Right lobe of liver (tissue), 6 donors: Measurements from ENCODE around the gene KAT2B. TPM values are rescaled to one million over a fixed set of nuclear protein-coding genes. Genes with fewer than 3 reads are reported as not detected.

Source experiments
- ATAC-seq, 4 donors: fragments of 200-7000 bp; cut with Tn5 transposase; one replicate each; pipeline ENCODE4 v1.9.1; 2020; ENCODE audit warnings: mild to moderate bottlenecking in 4 of 4, moderate library complexity in 4 of 4
- DNase-seq, 3 donors: peaks; one replicate each; pipeline ENCODE4 v3.0.0-alpha.2; 2020
- H3K27ac ChIP-seq, 3 donors: fragments of 200-600 bp; one replicate each; pipeline ENCODE4 v1.8.0; 2022
- H3K27me3 ChIP-seq, 2 donors: fragments of 200-600 bp; one replicate each; pipeline ENCODE4 v1.8.0; 2022
- H3K36me3 ChIP-seq, 4 donors: fragments of 200-600 bp; sonication (generic) in 1 of 4; one replicate each; pipeline versions ENCODE4 v1.5.1 to v1.8.0; 2017 to 2022; ENCODE audit warnings: control low read depth in 1 of 4
- H3K4me1 ChIP-seq, 4 donors: fragments of 200-600 bp; sonication (generic) in 1 of 4; one replicate each; pipeline versions ENCODE4 v1.5.1 to v1.8.0; 2017 to 2022; ENCODE audit warnings: control low read depth in 1 of 4
- H3K4me3 ChIP-seq, 3 donors: fragments of 200-600 bp; one replicate each; pipeline ENCODE4 v1.8.0; 2022
- H3K9me3 ChIP-seq, 4 donors: fragments of 200-600 bp; sonication (generic) in 1 of 4; one replicate each; pipeline versions ENCODE4 v1.5.1 to v1.8.0; 2017 to 2022; ENCODE audit warnings: control low read depth in 1 of 4
- POLR2A ChIP-seq: fragments of 450-650 bp; IDR thresholded peaks from one replicate; pipeline ENCODE4 v1.6.1; 2017; ENCODE audit warnings: antibody characterized with exemption, mild to moderate bottlenecking
- WGBS: methylation state at CpG from one replicate; pipeline ENCODE4 v1.1.6; 2018; ENCODE audit warnings: low coverage, low lambda C conversion rate; ENCODE audit not compliant: insufficient coverage; ENCODE audit errors: missing lambda C conversion rate; 5-methylcytosine and 5-hydroxymethylcytosine counted together
- intact Hi-C, 2 donors: fragments of 100-400 bp; cut with DNase I; formaldehyde crosslinking; loops; one replicate each; pipeline versions ENCODE4 v1.11.2 to v1.14.1; 2022
- long read RNA-seq: library from polyadenylated mRNA; unstranded; transcript quantifications from one replicate; pipeline ENCODE4 v2.0.0, GENCODE V29; 2019
- total RNA-seq, 6 experiments: library from RNA; depleted of rRNA in 2 of 6; stranded (reverse); fragments of >200 nt in 2 of 6; fragmentation: NEBNext Ultra II Directional in 3 of 6; extraction: Animal tissue kit (Norgen Biotek cat#: 25700) in 3 of 6; gene quantifications; one replicate each; pipeline versions ENCODE4 v1.1.0 to v1.2.4, GENCODE V29; 2016 to 2023
- TF ChIP-seq, protein P1 (sequence below), 4 donors: fragments of 200-600 bp in 3 of 4; fragments of 450-650 bp in 1 of 4; IDR thresholded peaks; one replicate each; pipeline versions ENCODE4 v1.5.1 to v1.8.0; 2016 to 2022; ENCODE audit warnings: antibody characterized with exemption in 4 of 4, mild to moderate bottlenecking in 2 of 4
- donor health status: DM: no; HTN: yes; CAD: no.
- donor health status: DM: no; HTN: no; CAD: no.
- donor health status: DM: no; HTN: no; CAD: no.
- donor health status: DM: no; HTN: yes; CAD: no.
- donor health status: DM: no; HTN: yes; CAD: no.

The KAT2B gene
- 10 to 100 TPM; 25.6 to 35.7 (median 30.3) TPM for total RNA-seq
- long read RNA-seq, partial matches to known transcripts, result 1 of 1 reads
- long read RNA-seq, other reads (novel, unspliced or antisense), result 0 of 1 reads

DNA sequence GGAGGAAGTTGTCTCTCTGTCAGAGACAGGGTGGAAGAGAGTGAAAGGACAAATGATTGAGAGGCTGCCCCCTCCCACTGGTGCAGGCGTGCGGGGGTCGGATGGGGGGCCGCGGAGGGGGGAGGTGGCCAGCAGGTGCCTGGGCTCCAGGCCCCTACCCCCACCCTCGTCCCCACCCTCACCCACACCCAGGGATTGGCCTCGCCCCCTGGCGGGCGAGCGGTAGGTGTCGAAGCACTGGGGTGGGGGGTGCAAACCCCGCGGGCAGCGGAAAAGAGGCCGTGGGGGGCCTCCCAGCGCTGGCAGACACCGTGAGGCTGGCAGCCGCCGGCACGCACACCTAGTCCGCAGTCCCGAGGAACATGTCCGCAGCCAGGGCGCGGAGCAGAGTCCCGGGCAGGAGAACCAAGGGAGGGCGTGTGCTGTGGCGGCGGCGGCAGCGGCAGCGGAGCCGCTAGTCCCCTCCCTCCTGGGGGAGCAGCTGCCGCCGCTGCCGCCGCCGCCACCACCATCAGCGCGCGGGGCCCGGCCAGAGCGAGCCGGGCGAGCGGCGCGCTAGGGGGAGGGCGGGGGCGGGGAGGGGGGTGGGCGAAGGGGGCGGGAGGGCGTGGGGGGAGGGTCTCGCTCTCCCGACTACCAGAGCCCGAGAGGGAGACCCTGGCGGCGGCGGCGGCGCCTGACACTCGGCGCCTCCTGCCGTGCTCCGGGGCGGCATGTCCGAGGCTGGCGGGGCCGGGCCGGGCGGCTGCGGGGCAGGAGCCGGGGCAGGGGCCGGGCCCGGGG, at the start of gene KAT2B:
KAT2B (plus strand) TSS at position 682 of the 783 bp plus-strand sequence; CDS start at position 714, 32 bp downstream.
- peak within 1 kb of the TSS; percentile 78 to 95 (median 92) for H3K27ac ChIP-seq
- H3K4me1 ChIP-seq, result peaks cover 0 to 40% (median 11%) of the 10 kb centered on the region in 4 donors
- no peaks in the 10 kb centered on the region for H3K9me3 ChIP-seq
- ATAC-seq (peak; percentile 74 to 85 (median 76)), DNase-seq (peak; percentile 89 to 91 (median 91))
- intact Hi-C loops, result no loop called here
- TF ChIP-seq, protein P1, sequence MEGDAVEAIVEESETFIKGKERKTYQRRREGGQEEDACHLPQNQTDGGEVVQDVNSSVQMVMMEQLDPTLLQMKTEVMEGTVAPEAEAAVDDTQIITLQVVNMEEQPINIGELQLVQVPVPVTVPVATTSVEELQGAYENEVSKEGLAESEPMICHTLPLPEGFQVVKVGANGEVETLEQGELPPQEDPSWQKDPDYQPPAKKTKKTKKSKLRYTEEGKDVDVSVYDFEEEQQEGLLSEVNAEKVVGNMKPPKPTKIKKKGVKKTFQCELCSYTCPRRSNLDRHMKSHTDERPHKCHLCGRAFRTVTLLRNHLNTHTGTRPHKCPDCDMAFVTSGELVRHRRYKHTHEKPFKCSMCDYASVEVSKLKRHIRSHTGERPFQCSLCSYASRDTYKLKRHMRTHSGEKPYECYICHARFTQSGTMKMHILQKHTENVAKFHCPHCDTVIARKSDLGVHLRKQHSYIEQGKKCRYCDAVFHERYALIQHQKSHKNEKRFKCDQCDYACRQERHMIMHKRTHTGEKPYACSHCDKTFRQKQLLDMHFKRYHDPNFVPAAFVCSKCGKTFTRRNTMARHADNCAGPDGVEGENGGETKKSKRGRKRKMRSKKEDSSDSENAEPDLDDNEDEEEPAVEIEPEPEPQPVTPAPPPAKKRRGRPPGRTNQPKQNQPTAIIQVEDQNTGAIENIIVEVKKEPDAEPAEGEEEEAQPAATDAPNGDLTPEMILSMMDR (IDR thresholded peaks at IDR 0.05), result peak; percentile 57 to 65 (median 61)
- TF ChIP-seq POLR2A, result peak; percentile 67
- H3K36me3 ChIP-seq, result no peaks in the 10 kb centered on the region
- 2% methylated on average over 19 of the region's 75 CpGs for WGBS
- H3K4me3 ChIP-seq, result peak within 1 kb of the TSS; percentile 73 to 80 (median 73)
- no peaks in the 10 kb centered on the region for H3K27me3 ChIP-seq

DNA sequence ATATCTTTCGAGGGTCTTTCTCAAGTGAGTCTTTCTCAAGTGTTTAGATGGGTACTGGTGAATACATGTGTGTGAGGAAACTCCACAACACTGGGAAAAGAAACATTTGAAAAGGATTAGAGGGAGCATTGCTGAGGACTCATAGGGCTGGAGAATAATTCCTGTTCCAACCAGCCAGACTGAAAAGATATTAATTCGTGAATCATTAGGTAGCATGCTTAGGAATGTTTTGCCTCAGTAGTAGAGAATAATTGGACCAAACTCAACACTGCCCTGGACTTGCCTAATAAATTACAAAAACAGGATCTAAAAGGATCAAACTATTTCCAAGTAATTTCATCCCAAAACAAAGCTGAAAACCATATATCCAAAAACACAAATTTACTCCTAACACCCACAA, 45.5 kb upstream of the KAT2B start:
- Histone ChIP-seq H3K36me3 (no peaks in the 10 kb centered on the region), H3K27ac (no peak overlapping the region), H3K9me3 (no peaks in the 10 kb centered on the region), H3K4me3 (no peak overlapping the region), H3K4me1 (no peaks in the 10 kb centered on the region), H3K27me3 (no peaks in the 10 kb centered on the region)
- DNase-seq, result no peak
- TF ChIP-seq, protein P1 (IDR thresholded peaks at IDR 0.05), result no peak
- no peak for TF ChIP-seq POLR2A
- no peak for ATAC-seq
- intact Hi-C loops, result no loop called here
- 79% methylated on average over 2 of the region's 2 CpGs for WGBS

DNA sequence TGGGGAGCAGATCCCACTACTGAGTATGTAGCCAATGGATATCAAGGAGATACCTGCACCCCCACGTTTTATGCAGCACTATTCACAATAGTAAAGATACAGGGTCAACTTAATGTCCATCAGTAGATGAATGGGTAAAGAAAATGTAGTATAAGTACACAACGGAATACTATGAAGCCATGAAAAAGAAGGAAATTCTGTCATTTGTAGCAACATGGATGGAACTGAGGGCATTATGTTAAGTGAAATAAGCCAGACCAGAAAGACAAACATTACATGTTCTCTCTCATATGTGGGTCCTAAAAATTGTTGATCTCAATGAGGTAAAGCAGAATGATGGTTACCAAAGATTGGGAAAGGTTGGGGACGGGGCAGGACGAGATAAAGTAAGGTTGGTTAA, 42.7 kb upstream of the KAT2B start:
- H3K27ac ChIP-seq, result no peak overlapping the region
- 78% methylated on average over 4 of the region's 4 CpGs for WGBS
- intact Hi-C loops, result no loop called here
- no peaks in the 10 kb centered on the region for H3K36me3 ChIP-seq
- H3K27me3 ChIP-seq, result no peaks in the 10 kb centered on the region
- H3K4me3 ChIP-seq, result no peak overlapping the region
- TF ChIP-seq, protein P1 (IDR thresholded peaks at IDR 0.05), result no peak
- TF ChIP-seq POLR2A, result no peak
- ATAC-seq (no peak), DNase-seq (no peak)
- no peaks in the 10 kb centered on the region for H3K9me3 ChIP-seq
- no peaks in the 10 kb centered on the region for H3K4me1 ChIP-seq

DNA sequence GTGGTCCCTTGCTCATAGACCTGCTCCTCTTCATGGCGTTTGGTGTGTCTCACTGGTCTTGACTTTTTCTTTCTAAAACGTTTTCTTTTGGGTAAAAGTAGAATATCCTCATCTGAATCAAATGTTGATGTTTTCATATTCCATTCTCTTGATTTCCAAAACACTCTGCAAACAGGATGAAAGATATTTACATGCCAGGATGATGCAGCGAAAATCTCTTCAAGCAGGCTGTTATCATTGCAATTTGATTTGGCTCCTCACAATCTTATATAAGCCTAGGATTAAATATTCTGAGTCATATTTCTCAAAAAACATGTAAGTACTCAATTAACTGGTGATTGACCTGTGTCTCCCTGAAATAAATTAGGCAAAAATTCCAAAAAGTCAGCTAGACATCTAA, 38.3 kb upstream of the KAT2B start:
- 60% methylated on average over 3 of the region's 3 CpGs for WGBS
- ATAC-seq, result no peak

More for the DNA sequence above, 38.3 kb upstream of the KAT2B start:
- TF ChIP-seq, protein P1 (IDR thresholded peaks at IDR 0.05), result no peak
- no peak for TF ChIP-seq POLR2A
- H3K36me3 ChIP-seq, result no peaks in the 10 kb centered on the region
- intact Hi-C loops, result no loop called here
- H3K4me1 ChIP-seq, result no peaks in the 10 kb centered on the region
- H3K4me3 ChIP-seq, result no peak overlapping the region
- H3K27ac ChIP-seq, result no peak overlapping the region
- no peak for DNase-seq
- H3K27me3 ChIP-seq, result no peaks in the 10 kb centered on the region
- no peaks in the 10 kb centered on the region for H3K9me3 ChIP-seq
